IMR-90 (cell line): ENCODE results near the gene NRP1.

Source experiments
- CHD1 ChIP-seq: IDR thresholded peaks from 2 replicates; pipeline ENCODE4 v1.6.1; 2012; ENCODE audit warnings: low read depth, low read length, improper control_type of control experiment
- TF ChIP-seq, protein P1 (sequence below): conservative IDR thresholded peaks from 2 replicates; pipeline ENCODE4 v1.5.1; 2012; ENCODE audit warnings: mild to moderate bottlenecking, low read depth, low read length, improper control_type of control experiment

DNA sequence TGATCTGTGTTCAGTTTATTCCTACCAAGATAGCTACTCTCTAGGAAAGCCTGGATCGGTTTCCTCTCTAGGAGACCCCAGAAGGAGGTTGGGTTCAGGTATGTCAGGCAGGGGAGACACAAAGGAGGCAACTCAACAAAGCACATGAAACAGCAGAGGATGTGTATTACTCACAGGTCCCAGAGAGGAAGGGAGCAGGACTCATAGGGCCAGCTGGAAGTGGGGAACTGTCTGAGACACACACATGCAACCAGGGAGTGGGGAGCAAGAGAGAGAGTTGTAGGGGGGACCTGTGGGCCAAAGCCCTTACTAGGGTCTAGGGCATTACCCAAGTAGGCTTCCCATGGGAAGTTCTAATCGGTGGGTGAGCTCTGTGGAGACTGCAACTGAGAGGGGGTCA, 10.2 kb upstream of the NRP1 start:
- TF ChIP-seq, protein P1, sequence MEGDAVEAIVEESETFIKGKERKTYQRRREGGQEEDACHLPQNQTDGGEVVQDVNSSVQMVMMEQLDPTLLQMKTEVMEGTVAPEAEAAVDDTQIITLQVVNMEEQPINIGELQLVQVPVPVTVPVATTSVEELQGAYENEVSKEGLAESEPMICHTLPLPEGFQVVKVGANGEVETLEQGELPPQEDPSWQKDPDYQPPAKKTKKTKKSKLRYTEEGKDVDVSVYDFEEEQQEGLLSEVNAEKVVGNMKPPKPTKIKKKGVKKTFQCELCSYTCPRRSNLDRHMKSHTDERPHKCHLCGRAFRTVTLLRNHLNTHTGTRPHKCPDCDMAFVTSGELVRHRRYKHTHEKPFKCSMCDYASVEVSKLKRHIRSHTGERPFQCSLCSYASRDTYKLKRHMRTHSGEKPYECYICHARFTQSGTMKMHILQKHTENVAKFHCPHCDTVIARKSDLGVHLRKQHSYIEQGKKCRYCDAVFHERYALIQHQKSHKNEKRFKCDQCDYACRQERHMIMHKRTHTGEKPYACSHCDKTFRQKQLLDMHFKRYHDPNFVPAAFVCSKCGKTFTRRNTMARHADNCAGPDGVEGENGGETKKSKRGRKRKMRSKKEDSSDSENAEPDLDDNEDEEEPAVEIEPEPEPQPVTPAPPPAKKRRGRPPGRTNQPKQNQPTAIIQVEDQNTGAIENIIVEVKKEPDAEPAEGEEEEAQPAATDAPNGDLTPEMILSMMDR, result no peak
- TF ChIP-seq CHD1, result no peak
